Activated CD8-positive, alpha-beta memory T cell treated with anti-CD3 and anti-CD28 coated beads for 4 hours (primary cell): ENCODE data around the gene ARSH.
"Not testable (repeated sequence)": the region's sequence is repeated elsewhere in the genome, so short reads cannot be mapped to it uniquely, and the experiment has no call there.

Experiments used
- DNase-seq, 2 donors: peaks; one replicate each; pipeline ENCODE4 v3.0.0-alpha.2; 2020; ENCODE audit warnings: low read depth in 2 of 2

ARSH gene, protein sequence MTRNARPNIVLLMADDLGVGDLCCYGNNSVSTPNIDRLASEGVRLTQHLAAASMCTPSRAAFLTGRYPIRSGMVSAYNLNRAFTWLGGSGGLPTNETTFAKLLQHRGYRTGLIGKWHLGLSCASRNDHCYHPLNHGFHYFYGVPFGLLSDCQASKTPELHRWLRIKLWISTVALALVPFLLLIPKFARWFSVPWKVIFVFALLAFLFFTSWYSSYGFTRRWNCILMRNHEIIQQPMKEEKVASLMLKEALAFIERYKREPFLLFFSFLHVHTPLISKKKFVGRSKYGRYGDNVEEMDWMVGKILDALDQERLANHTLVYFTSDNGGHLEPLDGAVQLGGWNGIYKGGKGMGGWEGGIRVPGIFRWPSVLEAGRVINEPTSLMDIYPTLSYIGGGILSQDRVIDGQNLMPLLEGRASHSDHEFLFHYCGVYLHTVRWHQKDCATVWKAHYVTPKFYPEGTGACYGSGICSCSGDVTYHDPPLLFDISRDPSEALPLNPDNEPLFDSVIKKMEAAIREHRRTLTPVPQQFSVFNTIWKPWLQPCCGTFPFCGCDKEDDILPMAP

DNA sequence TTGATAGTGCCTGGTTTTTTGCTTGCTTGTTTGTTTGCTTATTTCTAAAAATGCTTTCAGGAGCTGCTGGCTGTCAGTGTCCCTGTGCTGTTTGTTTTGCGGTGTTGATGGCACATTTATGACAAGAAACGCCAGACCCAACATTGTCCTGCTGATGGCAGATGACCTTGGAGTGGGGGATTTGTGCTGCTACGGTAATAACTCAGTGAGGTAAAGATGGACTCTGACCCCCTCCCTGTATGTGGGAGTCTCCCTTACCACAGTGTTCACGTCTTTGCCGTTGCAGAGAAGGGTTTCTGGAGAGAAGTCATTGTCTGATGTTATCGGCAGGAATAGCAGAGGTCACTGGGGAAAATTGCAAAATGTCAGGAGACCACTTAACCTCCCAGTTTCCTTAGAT lies at the start of gene ARSH:
ARSH (plus strand) TSS at position 52 of the 400 bp plus-strand sequence; CDS start at position 119, 67 bp downstream.
- DNase-seq = no peak

DNA sequence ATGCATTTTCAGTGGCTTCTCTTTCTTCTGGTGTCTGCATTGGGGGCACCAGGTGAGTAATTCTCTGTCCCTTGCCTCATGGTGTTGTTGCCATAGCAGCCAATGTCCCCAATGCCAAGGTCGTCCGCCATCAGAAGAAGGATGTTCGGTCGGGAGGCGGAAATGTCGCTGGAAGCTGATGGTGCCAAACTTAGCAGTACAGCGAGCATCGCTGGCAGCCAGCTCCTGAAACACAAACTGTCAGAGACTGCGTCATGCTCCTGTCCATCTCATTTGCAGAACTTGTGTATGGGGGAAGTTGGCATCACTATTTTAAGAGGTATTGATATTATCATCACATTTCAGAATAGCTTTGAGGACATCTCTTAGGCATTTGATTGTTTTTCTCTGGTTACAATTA lies 48.1 kb upstream of the ARSH start:
- DNase-seq = no peak

DNA sequence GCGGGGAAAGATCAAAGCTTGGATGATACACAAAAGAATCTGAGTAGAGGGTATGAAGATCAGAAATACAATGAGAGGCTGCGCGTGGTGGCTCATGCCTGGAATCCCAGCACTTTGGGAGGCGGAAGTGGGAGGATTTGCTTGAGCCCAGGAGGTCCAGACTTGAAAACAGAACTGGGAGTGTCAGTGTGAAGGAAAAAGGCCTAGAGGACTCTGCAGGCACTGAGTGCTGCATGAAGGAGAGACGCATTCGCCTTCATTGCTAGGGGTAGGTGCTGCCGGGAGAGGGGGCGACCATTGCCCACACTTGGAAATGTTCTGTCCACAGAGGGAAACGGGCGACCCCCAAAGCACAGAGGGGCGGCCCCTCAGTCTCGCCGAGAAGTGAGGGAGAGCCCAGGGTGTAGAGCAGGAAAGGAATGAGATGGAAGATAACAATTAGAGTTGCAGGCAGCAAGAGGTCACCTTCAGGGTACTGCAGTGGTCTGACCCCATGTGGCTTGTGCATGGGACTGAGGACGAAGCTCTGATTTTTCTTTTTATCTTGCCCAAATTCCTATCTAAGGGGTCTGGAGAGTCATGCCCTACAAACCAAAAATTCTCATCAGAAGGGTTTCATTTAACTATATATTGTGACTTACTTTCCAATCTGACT lies 45.4 kb upstream of the ARSH start:
- no peak for DNase-seq

DNA sequence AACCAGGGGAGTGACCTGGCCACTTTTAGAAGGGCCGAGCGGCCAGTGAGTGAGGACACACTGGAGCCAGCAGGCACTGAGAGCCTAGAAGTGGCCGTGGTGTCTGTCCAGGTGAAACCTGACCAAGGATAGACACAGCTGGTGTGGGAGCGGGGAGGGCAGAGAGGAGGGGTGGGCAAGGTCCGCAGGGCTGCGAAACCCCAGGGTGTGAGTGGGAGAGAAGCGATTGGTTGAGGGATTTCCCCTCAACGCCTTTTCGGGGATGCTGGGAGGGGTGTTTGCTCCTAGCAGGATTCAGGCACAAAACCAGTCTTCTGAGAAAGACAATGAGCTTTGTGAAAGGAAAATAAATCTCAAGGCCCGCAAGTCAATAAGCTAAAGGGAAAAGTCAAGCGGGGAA lies 44.0 kb upstream of the ARSH start:
- no peak for DNase-seq

DNA sequence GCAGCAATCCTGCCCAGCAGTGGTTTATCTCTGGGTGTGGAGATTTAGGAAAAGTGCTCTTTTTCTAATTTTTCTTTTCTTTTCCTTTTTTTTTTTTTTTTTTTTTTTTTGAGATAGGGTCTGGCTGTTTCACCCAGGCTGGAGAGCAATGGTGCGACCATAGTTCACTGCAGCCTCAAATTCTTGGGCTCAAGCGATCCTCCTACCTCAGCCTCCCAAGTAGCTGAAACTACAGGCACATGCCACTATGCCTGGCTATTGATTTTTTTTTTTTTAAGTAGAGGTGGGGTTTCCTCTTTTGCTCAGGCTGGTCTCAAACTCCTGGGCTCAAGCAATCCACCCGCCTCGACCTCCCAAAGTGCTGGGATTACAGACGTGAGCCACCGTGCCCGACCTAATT lies 42.9 kb upstream of the ARSH start:
- DNase-seq = not testable (repeated sequence)

DNA sequence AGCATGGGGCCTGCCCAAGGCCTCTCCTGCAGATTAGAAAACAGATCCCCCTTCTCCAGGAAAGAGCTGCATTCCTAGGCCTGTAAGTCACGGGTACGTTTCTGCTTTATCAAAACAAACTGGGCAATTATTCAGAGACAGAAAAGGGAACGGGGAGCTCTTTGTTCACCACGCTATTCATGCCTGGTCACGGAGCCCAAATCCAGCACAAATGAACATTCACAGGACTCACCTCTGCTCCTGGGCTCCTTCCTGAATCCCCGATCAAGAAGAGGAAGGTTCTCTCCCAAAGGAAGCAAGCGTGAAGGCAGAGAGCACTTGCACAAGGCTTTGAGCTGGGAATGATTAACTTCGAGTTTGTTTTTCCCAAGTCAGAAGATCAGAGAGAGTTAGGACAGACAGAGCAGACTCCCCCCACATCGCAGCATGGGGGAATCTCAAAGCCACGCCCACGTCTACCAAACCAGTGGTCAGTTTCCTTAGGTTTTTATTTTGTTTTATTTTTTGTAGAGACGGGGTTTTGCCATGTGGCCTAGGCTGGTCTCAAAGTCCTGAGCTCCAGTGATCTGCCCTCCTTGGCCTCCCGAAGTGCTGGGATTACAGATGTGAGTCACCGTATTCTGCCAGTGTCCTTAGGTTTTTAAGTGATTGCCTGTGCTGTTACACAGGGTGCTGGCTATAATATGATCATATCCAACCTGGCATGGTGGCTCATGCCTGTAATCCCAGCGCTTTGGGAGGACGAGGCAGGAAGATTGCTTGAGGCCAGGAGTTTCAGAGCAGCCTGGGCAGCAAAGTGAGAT lies 42.2 kb upstream of the ARSH start:
- not testable (repeated sequence) for DNase-seq

DNA sequence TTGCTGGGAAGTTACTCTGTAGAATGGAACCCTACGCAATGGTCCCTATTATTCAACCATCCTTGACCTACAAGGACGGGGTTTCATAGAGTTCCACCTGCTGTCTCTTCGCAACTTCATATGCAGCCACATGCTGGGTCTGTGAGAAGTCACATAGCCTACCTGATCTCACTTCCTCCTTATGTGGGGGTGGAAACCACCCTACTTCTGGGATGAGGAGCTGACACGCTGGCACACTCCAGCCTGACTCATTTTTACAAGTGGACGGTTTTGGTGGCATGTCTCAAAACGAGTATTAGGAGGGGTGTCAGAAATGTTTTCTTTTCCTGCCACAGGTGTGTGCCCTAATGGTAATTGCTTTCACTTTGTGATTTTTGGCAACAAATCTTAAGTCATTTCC lies 40.4 kb upstream of the ARSH start:
- no peak for DNase-seq

DNA sequence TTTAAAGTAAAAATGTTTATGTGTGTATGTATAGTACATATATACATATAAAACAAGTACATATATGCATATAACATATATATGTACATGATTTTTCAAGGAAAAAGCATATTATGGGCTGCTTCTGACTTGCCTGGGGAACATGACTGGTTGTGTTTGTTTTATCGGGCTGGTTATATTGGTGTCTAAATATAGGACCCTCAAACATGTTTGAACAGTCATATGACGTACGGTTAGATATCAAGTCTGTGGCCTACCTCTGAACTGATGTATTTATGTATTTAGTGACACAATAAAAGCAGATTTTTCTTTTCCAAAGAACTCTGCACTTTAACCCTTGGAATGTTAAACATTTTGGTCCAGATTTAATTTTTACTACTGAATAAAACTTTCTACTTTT lies 39.3 kb upstream of the ARSH start:
- DNase-seq = no peak

DNA sequence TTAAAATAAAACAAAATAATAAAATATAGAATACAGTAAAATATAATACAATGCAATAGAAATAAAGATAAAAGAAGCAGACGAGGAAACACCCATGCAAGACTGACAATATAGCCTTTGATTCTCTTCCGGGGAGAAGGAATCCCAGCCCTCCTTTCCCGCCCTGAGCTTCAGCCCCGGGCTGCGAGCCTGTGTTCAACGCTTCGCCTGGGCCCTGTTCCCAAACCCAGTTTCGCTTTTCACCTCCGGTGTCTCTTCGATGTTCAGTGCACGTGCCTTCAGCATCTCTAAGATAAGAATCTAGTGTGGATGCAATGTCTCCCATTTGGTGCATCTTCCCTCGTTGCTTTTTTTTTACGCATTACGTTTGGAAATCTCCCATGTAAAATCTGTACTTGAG lies 38.8 kb upstream of the ARSH start:
- DNase-seq = no peak

DNA sequence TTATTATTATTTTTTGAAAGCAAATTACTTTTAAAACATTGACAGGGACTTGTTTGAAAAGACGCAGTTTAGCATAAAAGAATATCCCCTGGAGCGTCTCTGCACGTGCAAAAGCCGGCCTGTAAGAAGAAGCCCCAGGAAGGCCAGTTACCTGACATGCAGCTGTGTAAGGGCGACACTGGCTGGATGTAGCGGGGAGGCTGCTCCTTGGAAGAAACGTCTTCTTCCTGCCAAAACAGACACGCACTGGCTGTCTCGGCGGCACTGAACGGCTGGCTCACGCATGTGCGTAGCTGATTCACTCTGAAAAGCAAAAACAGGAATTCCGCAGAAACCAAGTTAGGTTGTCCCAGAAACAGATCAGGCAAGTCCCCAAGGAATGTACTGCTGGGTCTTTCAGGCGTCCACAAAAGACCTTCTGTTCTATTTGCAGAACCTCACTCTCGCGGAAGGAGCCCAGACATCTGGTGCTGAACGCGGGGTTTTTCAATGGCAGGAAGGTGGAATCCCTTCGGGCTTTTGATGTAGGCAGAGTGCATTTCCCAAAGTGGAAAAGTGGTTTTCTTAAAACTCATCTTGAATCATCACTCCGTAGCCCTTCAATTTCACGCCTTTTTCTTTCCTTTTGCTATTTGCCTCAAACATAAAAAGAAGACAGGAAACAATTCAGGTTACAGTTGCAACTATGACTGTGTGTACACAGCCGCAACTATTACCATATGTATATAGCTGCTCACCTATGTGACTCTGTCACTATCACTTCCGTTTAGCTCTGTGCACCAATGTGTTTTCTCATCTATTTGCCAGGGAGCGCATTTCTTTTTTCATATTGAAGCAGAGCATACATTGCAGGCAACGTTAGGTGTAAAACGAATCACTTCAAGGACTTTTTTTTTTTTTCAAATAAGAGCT lies 38.1 kb upstream of the ARSH start:
- DNase-seq = no peak

DNA sequence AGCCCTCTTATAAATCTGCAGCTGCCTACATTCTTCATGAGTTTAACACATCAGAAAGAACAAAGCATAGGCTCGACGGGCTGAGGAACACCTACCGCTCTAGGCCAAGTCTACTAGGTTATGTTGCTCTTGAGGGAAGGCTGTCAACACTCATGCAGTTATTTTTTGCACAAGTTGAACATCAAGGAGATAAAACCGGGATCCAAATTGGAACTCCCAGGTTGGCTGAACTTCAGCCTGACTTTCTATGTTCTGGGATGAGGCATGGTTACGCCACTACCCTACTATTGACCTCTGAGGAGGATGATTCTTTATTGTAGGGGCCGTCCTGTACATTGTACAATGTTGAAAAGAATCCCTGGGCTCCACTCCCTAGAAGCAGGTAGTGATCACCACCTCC lies 37.3 kb upstream of the ARSH start:
- no peak for DNase-seq

DNA sequence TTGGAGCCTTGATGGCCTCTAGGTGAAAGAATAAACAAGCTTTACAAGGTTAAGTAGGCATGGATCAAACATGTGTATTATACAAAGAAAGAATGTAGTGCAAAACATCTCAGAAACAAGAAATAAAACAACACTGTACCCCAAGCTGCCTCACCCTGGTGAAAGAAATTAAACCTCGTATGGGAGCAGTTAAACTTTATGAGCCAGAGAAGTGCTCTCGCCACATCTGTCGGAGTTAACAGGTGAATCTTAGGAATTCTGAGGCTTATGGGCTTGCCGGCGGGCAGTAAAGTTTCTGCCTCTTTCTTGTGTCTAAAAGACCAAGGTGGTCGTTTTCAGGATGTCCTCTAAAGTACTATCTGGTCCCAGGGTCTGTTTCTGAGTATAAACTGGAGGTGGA lies 34.0 kb upstream of the ARSH start:
- DNase-seq = no peak

DNA sequence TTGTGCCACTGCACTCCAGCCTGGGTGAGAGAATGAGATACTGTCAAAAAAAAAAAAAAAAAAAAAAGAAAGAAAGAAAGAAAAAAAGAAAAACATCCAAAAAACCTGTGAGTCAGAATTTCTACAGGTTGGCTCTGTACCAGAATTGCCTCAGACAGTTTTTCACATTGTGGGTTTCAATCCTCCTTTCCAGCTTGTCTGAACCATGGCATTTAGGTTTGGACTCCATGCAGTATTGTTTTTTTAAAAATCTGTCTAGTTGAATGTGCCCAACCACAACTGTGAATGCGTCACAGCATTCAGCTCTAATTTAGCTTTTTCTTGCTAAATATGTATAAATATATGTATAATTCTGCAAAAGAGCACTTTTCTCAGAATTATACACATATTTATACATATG lies 31.4 kb upstream of the ARSH start:
- no peak for DNase-seq

DNA sequence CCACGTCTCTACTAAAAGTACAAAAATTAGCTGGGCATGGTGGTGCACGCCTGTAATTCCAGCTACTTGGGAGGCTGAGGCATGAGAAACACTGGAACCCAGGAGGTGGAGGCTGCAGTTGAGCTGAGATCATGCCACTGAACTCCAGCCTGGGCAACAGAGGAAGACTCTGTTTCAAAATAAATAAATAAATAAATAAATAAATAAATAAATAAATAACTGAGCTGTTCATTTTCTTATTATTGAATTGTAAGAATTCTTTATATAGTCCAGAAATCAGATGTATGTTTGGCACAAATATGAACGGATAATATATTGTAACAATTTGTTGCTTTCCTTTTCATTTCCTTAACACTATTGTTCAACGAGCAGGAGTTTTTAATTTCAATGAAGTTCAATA lies 27.7 kb upstream of the ARSH start:
- not testable (repeated sequence) for DNase-seq

DNA sequence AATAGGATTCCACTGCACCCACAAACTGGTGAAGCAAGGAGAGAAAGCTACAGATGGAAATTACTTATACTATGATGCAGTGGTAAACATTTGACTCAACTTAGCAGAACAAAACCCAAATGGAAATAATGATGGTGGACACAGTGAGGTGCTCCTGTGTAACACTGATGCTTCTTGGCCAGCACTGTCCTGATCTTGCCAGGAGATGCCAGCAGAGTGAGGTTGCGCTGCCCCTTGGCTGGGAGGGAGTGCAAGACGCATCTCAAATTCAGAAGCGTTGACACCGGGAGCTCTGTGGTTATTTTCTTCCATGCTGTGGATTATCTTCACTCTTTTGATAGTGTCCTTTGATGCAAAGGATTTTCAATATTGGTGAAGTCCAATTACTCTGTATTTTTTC lies 22.0 kb upstream of the ARSH start:
- no peak for DNase-seq

DNA sequence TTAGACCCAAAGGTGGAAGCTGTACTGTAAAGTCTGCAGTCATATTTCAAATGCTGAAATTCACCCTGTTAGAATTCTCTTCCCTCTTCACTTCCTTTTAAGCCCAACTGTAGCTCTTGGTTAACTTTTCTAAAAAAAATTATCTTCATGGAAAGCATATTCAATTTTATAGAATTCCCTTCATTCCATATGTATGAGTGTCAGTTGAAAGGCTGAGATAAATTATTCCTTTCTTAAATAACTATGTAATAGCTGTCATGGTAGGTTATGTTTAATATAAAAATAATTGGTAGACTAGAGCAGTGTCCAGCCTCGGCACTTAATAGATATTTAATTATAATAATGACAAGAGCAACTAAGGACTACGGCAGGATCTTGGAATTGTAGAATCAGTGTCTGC lies 16.8 kb upstream of the ARSH start:
- DNase-seq = no peak

DNA sequence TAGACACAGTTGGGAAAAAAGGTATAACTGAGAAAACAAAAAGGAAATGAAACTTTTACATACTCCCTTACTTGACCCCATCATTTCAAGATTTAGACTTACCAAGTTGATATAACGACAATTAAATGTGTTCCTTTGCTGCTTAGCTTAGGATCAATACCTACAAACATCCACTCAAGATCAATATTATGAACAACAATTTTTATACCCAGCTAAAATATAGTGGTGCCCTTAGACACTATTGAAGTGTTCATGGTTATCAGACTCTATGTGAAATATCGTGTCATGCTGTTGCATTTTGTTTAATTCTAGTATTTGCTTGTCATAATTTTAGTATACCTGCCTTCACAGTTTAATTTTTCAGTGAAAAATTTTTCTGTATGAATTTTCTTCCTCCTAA lies 4.2 kb downstream of the ARSH start:
- no peak for DNase-seq

DNA sequence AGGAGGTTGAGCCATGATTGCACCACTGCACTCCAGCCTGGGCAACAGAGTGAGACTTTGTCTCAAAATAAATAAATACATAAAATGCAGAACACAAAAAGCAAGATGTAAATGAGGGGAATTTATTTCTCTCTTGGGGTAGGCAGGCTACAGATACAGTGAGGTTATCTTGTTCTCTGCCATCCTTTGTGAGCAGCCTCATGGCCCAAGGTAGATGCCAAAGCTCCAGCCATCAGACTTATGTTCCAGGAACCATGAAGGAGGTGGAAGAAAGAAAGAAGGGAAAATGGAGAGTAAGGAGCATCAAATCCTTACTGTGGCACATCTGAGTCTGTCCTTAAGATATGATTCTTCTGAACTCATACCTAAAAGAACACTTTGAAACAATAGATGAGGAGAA lies 11.1 kb downstream of the ARSH start:
- DNase-seq = no peak

DNA sequence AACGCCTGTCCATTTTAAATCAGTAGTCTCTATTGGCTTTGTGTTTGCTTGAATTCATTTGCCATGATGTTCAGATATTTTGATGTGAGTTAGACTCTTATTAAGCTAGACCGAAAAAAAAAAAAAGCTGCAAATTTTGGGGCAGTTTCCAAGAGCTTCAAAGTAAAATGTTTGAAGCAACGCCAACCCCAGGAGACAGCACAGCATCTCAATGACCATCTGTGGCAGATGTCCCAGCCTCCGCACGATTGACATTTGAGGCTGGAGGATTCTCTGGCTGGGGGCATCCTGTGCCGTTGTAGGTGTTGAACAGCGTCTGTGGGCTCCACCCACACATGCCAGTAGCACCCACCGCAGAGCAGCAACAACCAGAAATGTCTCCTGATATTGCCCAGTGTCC lies 17.8 kb downstream of the ARSH start:
- no peak for DNase-seq

DNA sequence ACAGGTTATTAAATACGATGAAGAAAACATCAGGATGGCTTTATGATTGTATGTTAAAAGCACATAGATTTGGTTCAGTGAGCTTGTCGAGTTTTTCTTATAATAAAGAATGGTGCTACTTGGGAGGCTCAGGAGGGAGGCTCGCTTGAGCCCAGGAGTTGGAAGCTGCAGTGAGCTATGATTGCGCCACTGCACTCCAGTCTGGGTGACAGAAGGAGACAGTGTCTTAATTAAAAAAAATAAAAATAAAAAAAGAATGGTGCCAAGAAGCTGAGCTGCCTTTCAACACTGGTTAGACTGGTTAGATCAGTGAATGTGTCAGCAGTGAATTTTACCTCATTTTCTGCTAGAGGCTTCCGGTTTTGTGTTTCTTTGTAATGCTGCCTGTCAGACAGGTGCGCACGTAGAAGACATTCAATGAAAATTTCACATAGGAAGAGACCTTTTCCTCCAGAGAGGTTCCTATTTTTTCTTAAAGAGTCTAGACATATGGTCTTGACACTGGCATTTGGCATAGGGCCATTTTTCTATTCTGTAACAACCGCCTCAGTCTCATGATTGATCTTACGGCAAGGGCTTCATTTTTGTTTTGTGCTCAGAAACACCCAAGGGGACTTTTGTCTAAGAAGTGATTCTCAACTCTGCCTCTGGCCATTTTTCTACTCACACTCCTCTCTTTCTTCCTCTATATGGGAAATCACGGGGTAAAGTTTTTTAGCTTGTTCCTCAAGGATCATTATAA lies 19.9 kb downstream of the ARSH start:
- DNase-seq = no peak

DNA sequence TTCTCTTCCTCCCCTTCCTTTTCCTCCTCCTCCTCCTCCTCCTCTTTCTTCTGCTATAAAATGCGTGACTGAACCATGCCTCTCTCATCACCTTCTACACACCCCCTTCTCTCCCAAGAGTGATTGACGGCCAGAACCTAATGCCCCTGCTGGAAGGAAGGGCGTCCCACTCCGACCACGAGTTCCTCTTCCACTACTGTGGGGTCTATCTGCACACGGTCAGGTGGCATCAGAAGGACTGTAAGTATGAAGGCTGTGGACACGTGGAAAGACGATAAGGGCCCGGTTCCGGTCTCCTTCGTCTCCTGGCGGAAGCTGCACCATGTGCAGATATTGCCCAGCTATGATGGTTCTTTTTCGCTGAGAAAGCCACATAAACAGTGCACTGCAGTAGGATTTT lies 22.8 kb downstream of the ARSH start:
- no peak for DNase-seq
